DND-41 (cell line): ENCODE results near the gene PCDHGA12.

Source experiments
- ATAC-seq: fragments of 200-7000 bp; cut with Tn5 transposase; 3 replicates; pipeline ENCODE4 v1.9.1; 2021; ENCODE audit warnings: low read depth; ENCODE audit not compliant: insufficient read depth
- DNase-seq: peaks from one replicate; pipeline ENCODE4 v3.0.0-alpha.2; 2020
- H2AFZ ChIP-seq: 2 replicates; pipeline ENCODE4 v1.6.0; 2012; ENCODE audit warnings: low read depth, low read length
- H3K27ac ChIP-seq: 2 replicates; pipeline ENCODE4 v1.5.1; 2012; ENCODE audit warnings: low read length, inconsistent platforms
- H3K27me3 ChIP-seq: fragments of 200-600 bp; sonication (generic); 2 replicates; pipeline ENCODE4 v1.6.0; 2012; ENCODE audit warnings: low read length, mild to moderate bottlenecking, inconsistent platforms; ENCODE audit not compliant: insufficient read depth, poor library complexity
- H3K36me3 ChIP-seq: 2 replicates; pipeline ENCODE4 v1.5.1; 2012; ENCODE audit warnings: low read length, inconsistent platforms; ENCODE audit not compliant: insufficient read depth
- H3K4me1 ChIP-seq: 2 replicates; pipeline ENCODE4 v1.5.1; 2012; ENCODE audit warnings: mild to moderate bottlenecking, low read length; ENCODE audit not compliant: insufficient read depth
- H3K4me2 ChIP-seq: 2 replicates; pipeline ENCODE4 v1.6.0; 2012; ENCODE audit warnings: mild to moderate bottlenecking, moderate library complexity, low read length, inconsistent platforms; ENCODE audit not compliant: insufficient read depth
- H3K4me3 ChIP-seq, 2 experiments: fragments of 200-600 bp in 1 of 2; shearing (Covaris generic) in 1 of 2; 2 replicates each; pipeline ENCODE4 v1.5.1; 2012 to 2016; ENCODE audit warnings: inconsistent platforms in 2 of 2, low read length in 2 of 2, mild to moderate bottlenecking in 2 of 2, low read depth in 1 of 2, moderate library complexity in 1 of 2
- H3K79me2 ChIP-seq: 2 replicates; pipeline ENCODE4 v1.6.0; 2012; ENCODE audit warnings: low read length, inconsistent platforms; ENCODE audit not compliant: insufficient read depth
- H3K9ac ChIP-seq: 2 replicates; pipeline ENCODE4 v1.6.0; 2012; ENCODE audit warnings: low read depth, mild to moderate bottlenecking, inconsistent platforms, low read length, moderate library complexity
- H3K9me3 ChIP-seq: 2 replicates; pipeline ENCODE4 v1.5.1; 2012; ENCODE audit warnings: low read length, moderate library complexity, mild to moderate bottlenecking, inconsistent platforms; ENCODE audit not compliant: insufficient read depth, severe bottlenecking
- H4K20me1 ChIP-seq: 2 replicates; pipeline ENCODE4 v1.6.0; 2012; ENCODE audit warnings: low read length; ENCODE audit not compliant: insufficient read depth
- CTCF ChIP-seq: IDR thresholded peaks from 2 replicates; pipeline ENCODE4 v1.5.1; 2012; ENCODE audit warnings: borderline replicate concordance, low read length, moderate library complexity, mild to moderate bottlenecking; ENCODE audit not compliant: poor library complexity, severe bottlenecking; ENCODE audit errors: extremely low read depth
- EZH2 ChIP-seq: IDR thresholded peaks from 3 replicates; pipeline ENCODE4 v1.6.1; 2012; ENCODE audit warnings: borderline replicate concordance, low read depth, mild to moderate bottlenecking, moderate library complexity, low read length, inconsistent platforms; ENCODE audit not compliant: severe bottlenecking

PCDHGA12 gene

GRCh38 chr5:141440341-141440740 is 10.0 kb downstream of the PCDHGA12 start:
- Histone ChIP-seq H3K4me1 (no peaks in the 10 kb centered on the region), H3K9me3 (no peaks in the 10 kb centered on the region), H4K20me1 (no peaks in the 10 kb centered on the region), H3K9ac (no peak overlapping the region), H2AFZ (no peak overlapping the region), H3K4me3 (no peak overlapping the region), H3K27me3 (peaks cover 3% of the 10 kb centered on the region), H3K27ac (no peak overlapping the region), H3K4me2 (no peak overlapping the region), H3K79me2 (no peaks in the 10 kb centered on the region), H3K36me3 (no peaks in the 10 kb centered on the region)
- DNase-seq: no peak
- TF ChIP-seq CTCF (no peak), EZH2 (no peak)
- ATAC-seq: no peak

- TF ChIP-seq EZH2 (no peak), CTCF (no peak)
- Histone ChIP-seq H3K36me3 (no peaks in the 10 kb centered on the region), H3K4me3 (no peak overlapping the region), H3K4me2 (no peak overlapping the region), H2AFZ (no peak overlapping the region), H3K9me3 (no peaks in the 10 kb centered on the region), H4K20me1 (no peaks in the 10 kb centered on the region), H3K4me1 (no peaks in the 10 kb centered on the region), H3K9ac (no peak overlapping the region), H3K27me3 (no peaks in the 10 kb centered on the region), H3K27ac (no peak overlapping the region), H3K79me2 (no peaks in the 10 kb centered on the region)
- ATAC-seq: no peak
- DNase-seq: no peak
Observed at GRCh38 chr5:141441571-141442170, 11.4 kb downstream of the PCDHGA12 start.

- no peak overlapping the region for H3K27ac ChIP-seq
- DNase-seq (no peak), ATAC-seq (no peak)
- no peak for TF ChIP-seq EZH2
- no peak overlapping the region for H2AFZ ChIP-seq
- no peaks in the 10 kb centered on the region for H3K27me3 ChIP-seq
- H3K4me1 ChIP-seq: no peaks in the 10 kb centered on the region
- H3K9ac ChIP-seq: no peak overlapping the region
- H3K4me3 ChIP-seq: no peak overlapping the region
- H3K9me3 ChIP-seq: no peaks in the 10 kb centered on the region
- H3K79me2 ChIP-seq: no peaks in the 10 kb centered on the region
- no peaks in the 10 kb centered on the region for H4K20me1 ChIP-seq
- H3K4me2 ChIP-seq: no peak overlapping the region
- no peaks in the 10 kb centered on the region for H3K36me3 ChIP-seq
Observed at GRCh38 chr5:141465351-141465750, 35.0 kb downstream of the PCDHGA12 start.

GRCh38 chr5:141475625-141476131 is 45.4 kb downstream of the PCDHGA12 start, which contains the start of gene PCDHGC3:
PCDHGC3 (plus strand) TSS chr5:141475966; CDS start chr5:141476117, 151 bp downstream.
- ATAC-seq (peak; percentile 98), DNase-seq (peak; percentile 68)
- Histone ChIP-seq H3K4me3 (peak within 1 kb of the TSS; percentile 12 to 61; a peak in 3 of 4 replicates), H3K36me3 (no peaks in the 10 kb centered on the region), H3K4me2 (peak within 1 kb of the TSS; percentile 69), H3K9me3 (no peaks in the 10 kb centered on the region), H3K4me1 (peaks cover 17% of the 10 kb centered on the region; the same call in 1 of the 2 replicates), H3K79me2 (no peaks in the 10 kb centered on the region), H3K27ac (no peak within 1 kb of the TSS), H3K9ac (peak within 1 kb of the TSS; percentile 47), H3K27me3 (peaks cover 15% of the 10 kb centered on the region), H2AFZ (peak within 1 kb of the TSS; percentile 62), H4K20me1 (no peaks in the 10 kb centered on the region)
- TF ChIP-seq EZH2 (no peak), CTCF (peak; percentile 51)
